GM20000 (cell line): Measurements from ENCODE around the gene PAF1.
A peak's percentile ranks its signal among the peaks of the same experiment; 100 is the strongest.

Experiments used
- DNase-seq: peaks from one replicate; pipeline ENCODE4 v3.0.0; 2012; ENCODE audit warnings: low spot score
- TF ChIP-seq, protein P1 (sequence below): IDR thresholded peaks from 2 replicates; pipeline ENCODE4 v1.5.1; 2012; ENCODE audit warnings: mild to moderate bottlenecking, control low read depth; ENCODE audit errors: extremely low read depth, missing control alignments

The PAF1 gene

DNA sequence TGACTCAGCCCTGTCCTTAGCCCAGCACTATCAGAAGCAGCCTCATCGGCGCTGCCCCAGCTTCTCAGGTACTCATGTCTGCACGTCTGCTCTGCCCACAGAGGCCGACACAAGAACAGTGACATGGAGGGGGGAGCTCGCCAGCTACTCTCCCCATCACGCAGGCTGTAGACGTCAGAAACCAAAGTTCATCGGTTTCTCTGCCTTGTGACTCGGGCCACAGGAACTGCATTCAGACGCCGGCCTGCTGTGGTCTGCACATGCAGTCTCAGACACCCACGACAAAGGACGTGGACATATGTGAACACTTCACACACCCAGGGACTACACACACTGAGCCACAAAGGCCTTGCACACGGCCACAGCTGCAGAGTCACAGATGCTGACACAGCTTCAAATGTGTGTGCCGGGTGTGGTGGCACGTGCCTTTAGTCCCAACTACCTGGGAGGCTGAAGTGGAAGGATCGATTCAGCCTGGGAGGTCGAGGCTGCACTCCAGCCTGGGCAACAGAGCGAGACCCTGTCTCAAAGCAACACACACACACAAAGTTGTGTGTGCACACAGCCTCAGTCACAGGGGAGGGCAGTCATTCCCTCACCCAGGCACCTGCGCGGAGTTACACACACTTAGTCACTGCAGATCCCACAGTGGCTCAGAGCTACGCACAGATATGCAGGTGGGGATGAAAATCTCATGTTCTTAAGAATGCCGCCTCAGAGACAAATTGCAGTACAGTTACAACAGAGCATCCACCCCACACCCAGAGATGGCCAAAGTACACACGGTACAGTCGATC lies 10.8 kb upstream of the PAF1 start:
- TF ChIP-seq, protein P1, sequence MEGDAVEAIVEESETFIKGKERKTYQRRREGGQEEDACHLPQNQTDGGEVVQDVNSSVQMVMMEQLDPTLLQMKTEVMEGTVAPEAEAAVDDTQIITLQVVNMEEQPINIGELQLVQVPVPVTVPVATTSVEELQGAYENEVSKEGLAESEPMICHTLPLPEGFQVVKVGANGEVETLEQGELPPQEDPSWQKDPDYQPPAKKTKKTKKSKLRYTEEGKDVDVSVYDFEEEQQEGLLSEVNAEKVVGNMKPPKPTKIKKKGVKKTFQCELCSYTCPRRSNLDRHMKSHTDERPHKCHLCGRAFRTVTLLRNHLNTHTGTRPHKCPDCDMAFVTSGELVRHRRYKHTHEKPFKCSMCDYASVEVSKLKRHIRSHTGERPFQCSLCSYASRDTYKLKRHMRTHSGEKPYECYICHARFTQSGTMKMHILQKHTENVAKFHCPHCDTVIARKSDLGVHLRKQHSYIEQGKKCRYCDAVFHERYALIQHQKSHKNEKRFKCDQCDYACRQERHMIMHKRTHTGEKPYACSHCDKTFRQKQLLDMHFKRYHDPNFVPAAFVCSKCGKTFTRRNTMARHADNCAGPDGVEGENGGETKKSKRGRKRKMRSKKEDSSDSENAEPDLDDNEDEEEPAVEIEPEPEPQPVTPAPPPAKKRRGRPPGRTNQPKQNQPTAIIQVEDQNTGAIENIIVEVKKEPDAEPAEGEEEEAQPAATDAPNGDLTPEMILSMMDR: no peak

DNA sequence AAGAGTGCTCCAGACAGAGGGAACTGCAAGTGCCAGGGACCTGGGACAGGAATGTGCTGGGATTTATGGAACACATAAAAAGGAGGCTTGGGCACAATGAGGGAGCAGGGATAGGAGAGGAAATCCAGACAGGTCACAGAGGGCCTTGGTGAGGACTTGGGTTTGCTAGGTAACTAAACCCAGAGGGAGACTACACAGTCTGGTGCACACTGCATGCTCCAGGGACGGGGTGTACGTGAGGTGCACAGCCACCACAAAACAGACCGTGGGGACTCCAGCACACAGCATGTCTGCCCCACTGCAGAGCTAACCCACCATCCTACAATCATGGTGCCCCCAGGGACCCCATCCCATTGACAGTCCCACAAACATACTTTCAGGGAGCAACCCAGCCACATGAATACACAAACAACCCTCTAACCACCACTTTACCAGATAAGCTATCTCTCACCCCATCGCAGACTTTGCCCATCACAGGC lies 10.2 kb upstream of the PAF1 start:
- DNase-seq: no peak
- TF ChIP-seq, protein P1: no peak

More for the DNA sequence above, 10.8 kb upstream of the PAF1 start:
- DNase-seq: peak; percentile 67

DNA sequence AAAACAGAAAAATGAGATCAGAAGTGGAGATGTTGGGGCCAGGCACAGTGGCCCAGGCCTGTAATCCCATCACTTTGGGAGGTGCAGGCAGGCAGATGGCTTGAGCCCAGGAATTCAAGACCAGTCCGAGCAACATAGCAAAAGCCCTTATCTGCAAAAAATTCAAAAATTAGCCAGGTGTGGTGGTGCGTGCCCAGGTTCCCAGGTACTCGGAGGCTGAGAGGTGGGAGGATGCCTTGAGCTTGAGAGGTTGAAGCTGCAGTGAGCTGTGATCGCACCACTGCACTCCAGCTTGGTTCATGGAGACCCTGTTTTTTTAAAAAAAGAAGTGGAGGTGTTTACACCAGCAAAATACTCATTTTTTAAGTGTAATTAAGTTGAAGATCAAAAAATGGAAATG lies 9.2 kb upstream of the PAF1 start:
- DNase-seq: no peak
- TF ChIP-seq, protein P1: no peak

DNA sequence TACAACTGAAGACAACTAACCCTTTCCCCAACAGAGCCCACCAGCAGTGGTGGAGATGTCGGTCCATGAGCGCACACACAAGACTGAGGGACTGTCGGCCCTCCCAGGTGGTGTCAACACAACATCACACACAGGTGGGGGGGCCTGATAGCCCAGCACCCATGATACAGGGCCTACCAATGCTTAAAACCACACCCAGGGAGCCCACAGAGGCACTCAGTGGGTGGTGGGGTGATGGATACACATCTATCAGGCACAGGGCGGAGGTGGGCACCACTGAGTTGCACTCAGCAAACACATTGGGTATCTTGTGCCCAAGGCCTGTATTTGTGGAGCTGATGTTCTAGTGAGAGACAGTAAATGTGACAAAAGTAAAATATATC lies 8.8 kb upstream of the PAF1 start:
- TF ChIP-seq, protein P1: no peak
- DNase-seq: no peak

DNA sequence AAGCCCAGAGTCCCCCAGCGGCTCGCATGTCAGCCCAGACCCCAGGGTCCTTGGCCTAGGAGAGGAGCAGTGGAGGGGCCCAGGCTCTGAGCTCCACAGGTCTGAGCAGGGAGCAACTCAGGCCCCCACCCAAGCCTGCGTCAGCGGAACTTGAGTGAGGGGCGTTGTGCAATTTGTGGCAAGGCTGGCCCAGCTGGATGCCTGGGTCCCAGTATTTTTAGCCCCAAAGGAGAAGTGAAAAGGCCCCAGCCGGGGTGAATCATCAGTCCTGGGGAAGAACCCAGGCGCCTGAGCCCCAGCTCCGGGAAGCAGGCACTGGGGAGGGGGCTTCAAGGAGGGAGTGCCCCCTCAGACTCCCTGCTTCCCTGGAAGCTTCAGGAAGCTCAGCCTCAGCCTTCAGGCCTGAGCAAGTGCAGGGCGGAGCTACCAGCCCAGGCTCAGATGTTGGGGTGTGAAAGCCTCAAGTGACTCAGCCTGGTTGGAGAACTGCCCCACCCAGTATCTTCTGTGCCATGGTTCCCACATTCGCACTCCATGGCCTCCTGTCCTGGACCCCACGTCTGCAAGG lies 7.5 kb upstream of the PAF1 start:
- DNase-seq: no peak
- TF ChIP-seq, protein P1: no peak

DNA sequence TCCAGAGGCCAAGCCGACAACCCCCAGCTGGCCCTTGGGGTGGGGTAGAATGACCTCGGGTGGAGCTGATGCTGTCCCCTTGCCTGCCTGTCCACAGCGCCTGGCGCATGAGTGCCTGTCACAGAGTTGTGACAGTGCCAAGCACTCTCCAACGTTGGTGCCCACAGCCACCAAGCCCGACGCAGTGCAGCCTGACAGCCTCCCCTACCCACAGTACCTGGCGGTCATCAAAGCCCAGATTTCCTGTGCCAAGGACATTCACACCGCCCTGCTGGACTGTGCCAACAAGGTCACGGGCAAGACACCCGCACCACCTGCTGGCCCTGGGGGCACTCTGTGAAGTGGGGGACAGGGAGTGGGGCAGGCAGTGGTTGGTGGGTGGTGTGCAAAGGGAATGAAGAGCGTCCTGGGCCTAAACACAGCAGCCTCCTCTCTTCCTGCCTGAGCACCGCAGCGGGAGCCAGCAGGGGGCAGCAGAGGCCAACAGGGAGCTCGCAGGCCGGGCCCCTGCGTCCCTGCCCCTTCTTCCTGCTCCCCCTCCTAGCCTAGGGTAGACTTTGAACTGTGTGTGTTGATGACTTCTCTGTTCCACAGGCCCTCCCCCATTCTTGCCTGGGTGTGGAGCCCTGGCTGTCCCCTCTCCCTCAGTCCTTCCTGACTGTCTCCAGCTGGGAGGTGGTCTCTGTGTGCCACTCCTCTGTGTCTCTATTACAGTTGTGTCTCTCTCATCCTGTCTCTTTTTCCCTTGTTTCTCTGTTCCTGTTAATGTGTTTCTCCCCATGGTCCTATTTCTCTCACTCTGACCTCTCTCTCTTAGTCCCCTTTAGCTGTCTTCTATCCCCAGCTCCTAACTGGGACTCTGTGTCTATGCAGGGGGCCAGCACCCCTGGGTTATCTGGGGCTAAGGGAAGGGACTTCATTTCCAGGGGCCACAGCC lies 6.7 kb upstream of the PAF1 start:
- DNase-seq: peak; percentile 86
- TF ChIP-seq, protein P1: peak; percentile 92

DNA sequence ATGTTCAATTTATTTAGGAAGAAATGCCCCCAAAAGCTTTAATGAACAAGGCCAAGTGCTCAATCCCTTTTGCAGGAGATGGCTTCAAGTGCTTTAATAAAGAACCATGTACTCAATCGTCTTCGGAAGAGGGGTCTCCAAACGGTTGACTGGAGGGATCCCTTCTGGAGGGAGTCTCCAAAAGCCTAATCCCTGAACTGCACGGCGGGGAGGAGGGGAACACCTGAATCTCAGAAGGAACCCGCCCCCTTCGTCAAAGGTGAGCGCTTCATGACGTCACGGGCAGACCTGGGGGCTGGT lies 505 bp downstream of the PAF1 start:
- no peak for DNase-seq
- TF ChIP-seq, protein P1: no peak
